Mammary epithelial cell (primary cell): ENCODE measurements around the gene URB1.

ENCODE experiments used
- EZH2 ChIP-seq: IDR thresholded peaks from 2 replicates; pipeline ENCODE4 v1.6.1; 2012; ENCODE audit warnings: low read length, inconsistent platforms, borderline replicate concordance
- TF ChIP-seq, protein P1 (sequence below), 2 donors: IDR thresholded peaks in 1 of 2; conservative IDR thresholded peaks in 1 of 2; 2 replicates each; pipeline ENCODE4 v1.5.1; 2011 to 2012; ENCODE audit warnings: inconsistent platforms in 2 of 2, low read length in 2 of 2, mild to moderate bottlenecking in 2 of 2, control low read depth in 1 of 2, low read depth in 1 of 2; ENCODE audit not compliant: insufficient read depth in 1 of 2; ENCODE audit errors: extremely low read depth in 1 of 2

GRCh38 chr21:32353002-32353711, 39.7 kb downstream of the URB1 start:
- TF ChIP-seq, protein P1, sequence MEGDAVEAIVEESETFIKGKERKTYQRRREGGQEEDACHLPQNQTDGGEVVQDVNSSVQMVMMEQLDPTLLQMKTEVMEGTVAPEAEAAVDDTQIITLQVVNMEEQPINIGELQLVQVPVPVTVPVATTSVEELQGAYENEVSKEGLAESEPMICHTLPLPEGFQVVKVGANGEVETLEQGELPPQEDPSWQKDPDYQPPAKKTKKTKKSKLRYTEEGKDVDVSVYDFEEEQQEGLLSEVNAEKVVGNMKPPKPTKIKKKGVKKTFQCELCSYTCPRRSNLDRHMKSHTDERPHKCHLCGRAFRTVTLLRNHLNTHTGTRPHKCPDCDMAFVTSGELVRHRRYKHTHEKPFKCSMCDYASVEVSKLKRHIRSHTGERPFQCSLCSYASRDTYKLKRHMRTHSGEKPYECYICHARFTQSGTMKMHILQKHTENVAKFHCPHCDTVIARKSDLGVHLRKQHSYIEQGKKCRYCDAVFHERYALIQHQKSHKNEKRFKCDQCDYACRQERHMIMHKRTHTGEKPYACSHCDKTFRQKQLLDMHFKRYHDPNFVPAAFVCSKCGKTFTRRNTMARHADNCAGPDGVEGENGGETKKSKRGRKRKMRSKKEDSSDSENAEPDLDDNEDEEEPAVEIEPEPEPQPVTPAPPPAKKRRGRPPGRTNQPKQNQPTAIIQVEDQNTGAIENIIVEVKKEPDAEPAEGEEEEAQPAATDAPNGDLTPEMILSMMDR (conservative IDR thresholded peaks at IDR 0.05 in 1 of 2, IDR thresholded peaks at IDR 0.05 in 1 of 2; ENCODE audit: extremely low read depth in 1 of 2, insufficient read depth in 1 of 2, low read depth in 1 of 2, low read length in 2 of 2), result no peak
- TF ChIP-seq EZH2, result no peak
